ENCODE measurements around the gene SIK2.

DNA sequence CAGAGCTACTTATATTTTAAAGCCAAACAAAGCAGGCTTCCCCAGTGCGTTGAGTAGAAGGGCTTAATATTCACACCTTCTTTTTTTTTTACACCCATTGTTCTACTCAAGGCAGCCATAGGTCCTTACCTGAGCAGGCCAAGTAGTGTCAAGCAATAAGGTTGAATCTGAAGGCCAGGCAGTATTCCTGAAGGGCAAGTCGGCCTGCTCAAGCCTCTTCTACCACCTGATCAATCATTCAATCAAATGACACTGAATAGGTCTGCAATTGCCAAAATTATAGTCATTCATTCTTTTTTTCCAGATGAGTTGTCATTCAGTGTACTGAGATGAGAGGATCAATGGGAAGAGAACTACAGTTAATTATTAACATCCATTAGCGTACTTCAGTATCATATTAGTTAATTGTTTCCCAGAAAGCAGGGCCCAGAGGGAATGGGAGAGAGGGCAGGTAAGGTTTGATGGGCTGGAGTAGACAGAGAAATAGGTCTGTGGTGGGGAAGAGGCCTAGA, 175.9 kb downstream of the SIK2 start:
- TF ChIP-seq, protein P1, sequence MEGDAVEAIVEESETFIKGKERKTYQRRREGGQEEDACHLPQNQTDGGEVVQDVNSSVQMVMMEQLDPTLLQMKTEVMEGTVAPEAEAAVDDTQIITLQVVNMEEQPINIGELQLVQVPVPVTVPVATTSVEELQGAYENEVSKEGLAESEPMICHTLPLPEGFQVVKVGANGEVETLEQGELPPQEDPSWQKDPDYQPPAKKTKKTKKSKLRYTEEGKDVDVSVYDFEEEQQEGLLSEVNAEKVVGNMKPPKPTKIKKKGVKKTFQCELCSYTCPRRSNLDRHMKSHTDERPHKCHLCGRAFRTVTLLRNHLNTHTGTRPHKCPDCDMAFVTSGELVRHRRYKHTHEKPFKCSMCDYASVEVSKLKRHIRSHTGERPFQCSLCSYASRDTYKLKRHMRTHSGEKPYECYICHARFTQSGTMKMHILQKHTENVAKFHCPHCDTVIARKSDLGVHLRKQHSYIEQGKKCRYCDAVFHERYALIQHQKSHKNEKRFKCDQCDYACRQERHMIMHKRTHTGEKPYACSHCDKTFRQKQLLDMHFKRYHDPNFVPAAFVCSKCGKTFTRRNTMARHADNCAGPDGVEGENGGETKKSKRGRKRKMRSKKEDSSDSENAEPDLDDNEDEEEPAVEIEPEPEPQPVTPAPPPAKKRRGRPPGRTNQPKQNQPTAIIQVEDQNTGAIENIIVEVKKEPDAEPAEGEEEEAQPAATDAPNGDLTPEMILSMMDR (IDR thresholded peaks at IDR 0.05), result no peak
- no peak for TF ChIP-seq POLR2A (IDR thresholded peaks at IDR 0.05)

Data from thyroid gland (tissue), 4 donors.